ENCODE measurements around the gene CLIP1.

Gene CLIP1

GRCh38 chr12:122407208-122407607 is 15.3 kb downstream of the CLIP1 start:
- Histone ChIP-seq H3K4me3 (ENCODE audit: low read depth, low read length) (no peak overlapping the region), H3K27me3 (replicated peaks) (no peaks in the 10 kb centered on the region), H3K27ac (peak overlapping the region; percentile 62), H3K36me3 (replicated peaks) (no peaks in the 10 kb centered on the region)
- in situ Hi-C loops (cut with HindIII; ENCODE audit: low pct_ligation_motif_present, low sequenced_read_pairs): no loop called here
- TF ChIP-seq CTCF (IDR thresholded peaks at IDR 0.05; ENCODE audit: low read depth, low read length, missing control alignments): no peak
- no peak for DNase-seq

GRCh38 chr12:122406701-122407164 is 15.7 kb downstream of the CLIP1 start:
- H3K27ac ChIP-seq: peak overlapping the region; percentile 62
- no peak for TF ChIP-seq CTCF (IDR thresholded peaks at IDR 0.05; ENCODE audit: low read depth, low read length, missing control alignments)
- in situ Hi-C loops (cut with HindIII; ENCODE audit: low pct_ligation_motif_present, low sequenced_read_pairs): no loop called here

GRCh38 chr12:122403831-122404230 is 18.6 kb downstream of the CLIP1 start:
- Histone ChIP-seq H3K36me3 (replicated peaks) (no peaks in the 10 kb centered on the region), H3K4me3 (ENCODE audit: low read depth, low read length) (no peak overlapping the region), H3K27ac (no peak overlapping the region), H3K27me3 (replicated peaks) (no peaks in the 10 kb centered on the region)
- no peak for DNase-seq
- no peak for TF ChIP-seq CTCF (IDR thresholded peaks at IDR 0.05; ENCODE audit: low read depth, low read length, missing control alignments)
- in situ Hi-C loops (cut with HindIII; ENCODE audit: low pct_ligation_motif_present, low sequenced_read_pairs): no loop called here

More at GRCh38 chr12:122406701-122407164, 15.7 kb downstream of the CLIP1 start:
- Histone ChIP-seq H3K36me3 (replicated peaks) (no peaks in the 10 kb centered on the region), H3K4me3 (ENCODE audit: low read depth, low read length) (no peak overlapping the region), H3K27me3 (replicated peaks) (no peaks in the 10 kb centered on the region)
- DNase-seq: peak; percentile 22

GRCh38 chr12:122403115-122403770 is 19.2 kb downstream of the CLIP1 start:
- DNase-seq: no peak
- in situ Hi-C loops (cut with HindIII; ENCODE audit: low pct_ligation_motif_present, low sequenced_read_pairs): no loop called here
- Histone ChIP-seq H3K4me3 (ENCODE audit: low read depth, low read length) (no peak overlapping the region), H3K27me3 (replicated peaks) (no peaks in the 10 kb centered on the region), H3K27ac (no peak overlapping the region), H3K36me3 (replicated peaks) (no peaks in the 10 kb centered on the region)
- TF ChIP-seq CTCF (IDR thresholded peaks at IDR 0.05; ENCODE audit: low read depth, low read length, missing control alignments): no peak

GRCh38 chr12:122402264-122402663 is 20.2 kb downstream of the CLIP1 start:
- H3K4me3 ChIP-seq (ENCODE audit: low read depth, low read length): no peak overlapping the region
- no peaks in the 10 kb centered on the region for H3K27me3 ChIP-seq (replicated peaks)
- in situ Hi-C loops (cut with HindIII; ENCODE audit: low pct_ligation_motif_present, low sequenced_read_pairs): no loop called here

More at GRCh38 chr12:122402264-122402663, 20.2 kb downstream of the CLIP1 start:
- no peak overlapping the region for H3K27ac ChIP-seq
- H3K36me3 ChIP-seq (replicated peaks): no peaks in the 10 kb centered on the region
- DNase-seq: no peak
- no peak for TF ChIP-seq CTCF (IDR thresholded peaks at IDR 0.05; ENCODE audit: low read depth, low read length, missing control alignments)
